Astrocyte (in vitro differentiated cells and primary cell): ENCODE results near the gene SMIM7.

Source experiments
- CTCF ChIP-seq: IDR thresholded peaks from 2 replicates; pipeline ENCODE4 v1.5.1; 2011; ENCODE audit warnings: low read depth, mild to moderate bottlenecking, inconsistent platforms, low read length, moderate library complexity; ENCODE audit not compliant: insufficient read depth
- EZH2 ChIP-seq: IDR thresholded peaks from 2 replicates; pipeline ENCODE4 v1.6.1; 2012; ENCODE audit warnings: mild to moderate bottlenecking, low read length, inconsistent platforms; ENCODE audit not compliant: insufficient read depth

- no peak for TF ChIP-seq CTCF
- TF ChIP-seq EZH2: no peak
Observed at GRCh38 chr19:16627193-16627927, 32.6 kb downstream of the SMIM7 start.
